HG02759 (cell line): Measurements from ENCODE around the gene CYSLTR2.
A peak's percentile ranks its signal among the peaks of the same experiment; 100 is the strongest.

Experiments
- ATAC-seq: cut with Tn5 transposase; IDR thresholded peaks from one replicate; pipeline ENCODE4 v1.9.1; 2021; ENCODE audit warnings: mild to moderate bottlenecking, moderate library complexity; ENCODE audit not compliant: unreplicated experiment

The CYSLTR2 gene, protein sequence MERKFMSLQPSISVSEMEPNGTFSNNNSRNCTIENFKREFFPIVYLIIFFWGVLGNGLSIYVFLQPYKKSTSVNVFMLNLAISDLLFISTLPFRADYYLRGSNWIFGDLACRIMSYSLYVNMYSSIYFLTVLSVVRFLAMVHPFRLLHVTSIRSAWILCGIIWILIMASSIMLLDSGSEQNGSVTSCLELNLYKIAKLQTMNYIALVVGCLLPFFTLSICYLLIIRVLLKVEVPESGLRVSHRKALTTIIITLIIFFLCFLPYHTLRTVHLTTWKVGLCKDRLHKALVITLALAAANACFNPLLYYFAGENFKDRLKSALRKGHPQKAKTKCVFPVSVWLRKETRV

GRCh38 chr13:48653472-48653939 is at the start of gene CYSLTR2:
TSS of gene CYSLTR2 (plus strand) at chr13:48653929. CDS start at chr13:48706818, 52,889 bp downstream.
- ATAC-seq: peak; percentile 55

- no peak for ATAC-seq
Measured at GRCh38 chr13:48615049-48615448, 38.7 kb upstream of the CYSLTR2 start.

- ATAC-seq: no peak
Measured at GRCh38 chr13:48618937-48619336, 34.8 kb upstream of the CYSLTR2 start.

- no peak for ATAC-seq
Measured at GRCh38 chr13:48621056-48621455, 32.7 kb upstream of the CYSLTR2 start.

DNA sequence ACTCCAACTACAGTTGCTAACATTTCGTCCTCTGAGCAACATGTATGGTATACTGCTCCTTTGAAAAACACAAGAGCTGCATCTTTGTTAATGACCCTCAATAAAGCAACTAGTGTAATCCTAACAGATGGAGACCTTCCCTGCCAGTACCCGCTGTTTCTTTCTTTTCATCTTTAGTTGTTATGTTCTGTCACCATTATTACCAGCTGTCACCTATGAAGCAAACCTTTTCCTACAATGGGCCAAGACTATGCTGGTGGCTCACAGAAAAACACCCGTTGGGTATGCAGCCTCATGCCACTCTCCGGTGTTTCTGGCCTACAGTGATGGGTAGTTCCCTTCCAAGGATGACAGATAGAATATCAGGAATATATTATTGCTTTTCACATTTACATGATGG is 29.7 kb upstream of the CYSLTR2 start:
- no peak for ATAC-seq

DNA sequence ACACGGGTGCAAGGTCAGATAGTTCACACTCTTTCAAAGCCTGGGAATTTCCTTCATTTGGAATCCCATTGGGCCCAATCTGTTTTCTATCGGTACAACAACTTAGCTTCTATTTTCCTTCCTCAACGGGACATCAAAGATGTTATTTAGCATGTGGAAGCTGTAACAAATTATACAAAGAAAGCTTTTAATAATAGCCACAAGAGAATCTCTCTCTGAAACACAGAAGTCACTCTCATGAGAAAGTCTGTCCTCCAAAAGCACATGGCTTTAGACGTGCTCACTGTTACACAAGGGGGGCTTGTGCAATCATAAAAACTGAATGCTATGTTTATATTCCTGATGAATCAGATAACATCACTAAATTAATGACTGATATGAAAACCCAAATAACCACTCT is 28.9 kb upstream of the CYSLTR2 start:
- ATAC-seq: no peak

DNA sequence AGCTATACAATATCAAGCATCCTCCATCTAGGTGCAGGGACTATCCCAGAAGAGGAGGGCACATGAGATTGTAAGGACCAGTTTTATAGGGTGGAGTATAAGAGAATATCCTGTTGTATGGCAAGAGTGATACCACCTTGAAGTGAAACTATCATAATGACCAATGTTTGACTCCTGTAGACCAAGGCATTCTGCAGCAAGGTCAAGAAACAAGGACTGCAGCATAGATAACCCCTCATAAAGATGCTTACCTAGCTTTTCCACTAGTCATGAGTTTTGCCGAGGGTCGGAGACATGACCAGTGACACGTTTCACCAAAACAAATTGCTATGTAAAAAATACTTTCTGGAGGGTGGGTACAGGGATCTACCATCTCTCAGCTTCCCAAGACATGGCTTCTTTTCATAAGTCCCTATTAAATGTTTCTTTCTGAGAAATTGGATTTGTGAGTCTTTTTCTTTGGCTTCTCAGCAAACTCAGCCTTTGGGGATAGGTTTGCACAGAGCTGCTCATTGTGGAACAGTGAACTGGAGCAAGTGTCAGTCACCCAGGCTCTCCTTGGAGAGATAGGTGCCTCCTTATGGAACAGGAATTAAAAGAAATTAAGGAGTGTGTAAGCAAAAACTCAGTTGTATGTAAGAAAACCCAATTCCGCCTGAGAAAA is 28.2 kb upstream of the CYSLTR2 start:
- no peak for ATAC-seq

- ATAC-seq: no peak
Measured at GRCh38 chr13:48626077-48626449, 27.7 kb upstream of the CYSLTR2 start.

GRCh38 chr13:48626726-48627451 is 26.8 kb upstream of the CYSLTR2 start:
- ATAC-seq: no peak

GRCh38 chr13:48629277-48629676 is 24.5 kb upstream of the CYSLTR2 start:
- no peak for ATAC-seq

- no peak for ATAC-seq
Measured at GRCh38 chr13:48630291-48630690, 23.4 kb upstream of the CYSLTR2 start.

DNA sequence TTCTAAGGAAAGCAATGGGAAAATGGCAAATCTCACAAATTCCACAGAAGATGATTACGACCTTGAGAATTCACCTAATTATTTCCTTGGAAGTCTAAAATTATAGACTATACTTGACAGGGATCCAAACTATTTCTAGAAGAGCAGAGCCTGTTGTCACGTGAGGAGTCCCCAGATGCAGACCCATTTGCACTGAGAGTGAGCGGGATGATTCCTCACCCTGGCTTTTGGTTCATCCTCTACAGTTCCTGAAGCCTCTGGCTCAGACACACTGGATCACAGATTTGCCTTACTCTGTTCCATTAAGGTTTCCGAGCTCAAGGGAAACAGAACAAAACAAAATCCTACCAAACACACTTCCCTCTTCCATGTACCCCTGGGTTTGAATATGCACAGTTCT is 23.0 kb upstream of the CYSLTR2 start:
- ATAC-seq: no peak

- no peak for ATAC-seq
Measured at GRCh38 chr13:48631441-48631840, 22.3 kb upstream of the CYSLTR2 start.

GRCh38 chr13:48633700-48634099 is 20.0 kb upstream of the CYSLTR2 start:
- ATAC-seq: no peak

- no peak for ATAC-seq
Measured at GRCh38 chr13:48634636-48635035, 19.1 kb upstream of the CYSLTR2 start.

GRCh38 chr13:48635478-48635877 is 18.3 kb upstream of the CYSLTR2 start:
- no peak for ATAC-seq

DNA sequence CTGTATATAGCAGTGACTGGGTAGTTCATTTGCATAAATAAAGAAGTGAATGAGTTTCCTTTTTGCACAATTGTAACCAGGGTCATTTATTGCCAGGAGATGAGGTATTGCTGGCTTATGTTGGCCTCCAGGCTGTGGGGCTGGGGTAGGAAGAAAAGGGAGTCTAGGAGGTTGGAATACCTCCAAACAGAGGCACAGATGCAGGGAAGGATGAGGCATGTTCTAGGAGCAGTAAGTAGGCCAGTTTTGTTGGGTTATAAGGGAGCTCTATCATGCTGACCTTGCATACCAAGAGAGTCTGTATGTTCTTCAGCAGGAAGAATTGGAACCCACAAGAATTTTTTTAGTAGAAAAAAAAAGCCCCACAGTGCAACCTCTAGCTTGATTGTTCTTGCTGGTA is 17.2 kb upstream of the CYSLTR2 start:
- ATAC-seq: no peak

- ATAC-seq: no peak
Measured at GRCh38 chr13:48637601-48638000, 16.1 kb upstream of the CYSLTR2 start.

DNA sequence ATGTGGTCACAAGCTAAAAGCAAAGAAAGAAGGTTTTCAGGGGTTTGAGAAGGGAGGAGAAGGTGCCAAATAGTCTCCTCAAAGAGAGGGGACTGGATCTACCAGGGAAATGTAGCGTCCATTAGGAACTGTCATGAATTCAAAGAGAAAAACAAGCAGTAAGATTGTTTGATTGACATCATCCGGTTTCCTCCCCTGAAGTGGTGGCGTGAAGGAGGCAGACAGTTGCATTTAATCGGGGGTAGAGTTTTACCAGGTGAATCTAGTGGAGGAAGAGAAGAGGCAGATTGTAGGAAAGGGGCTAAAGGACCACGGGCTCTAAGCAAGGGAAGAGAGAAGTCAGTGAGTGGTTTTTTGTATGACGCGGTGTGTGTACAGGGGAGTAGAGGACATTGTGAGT is 13.0 kb upstream of the CYSLTR2 start:
- ATAC-seq: no peak

DNA sequence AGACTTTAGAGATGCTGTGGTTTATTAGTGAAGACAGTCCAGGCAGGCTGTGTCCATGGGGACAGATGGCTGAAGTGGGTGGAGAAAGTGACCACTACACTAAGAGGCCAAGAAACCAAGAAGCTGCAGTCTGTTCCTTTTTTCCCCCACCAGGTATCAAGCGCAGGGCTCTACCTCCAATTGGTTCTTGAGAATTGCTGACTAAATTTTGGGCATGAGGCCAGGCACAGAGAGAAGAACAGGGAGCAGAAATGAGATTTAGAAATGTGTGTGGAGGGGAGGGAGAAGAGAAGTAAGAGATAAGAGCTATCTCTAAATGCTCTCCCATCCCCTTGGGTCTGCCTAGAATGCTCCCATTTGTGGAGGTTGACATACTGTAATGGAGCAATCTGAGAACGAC is 12.3 kb upstream of the CYSLTR2 start:
- no peak for ATAC-seq

DNA sequence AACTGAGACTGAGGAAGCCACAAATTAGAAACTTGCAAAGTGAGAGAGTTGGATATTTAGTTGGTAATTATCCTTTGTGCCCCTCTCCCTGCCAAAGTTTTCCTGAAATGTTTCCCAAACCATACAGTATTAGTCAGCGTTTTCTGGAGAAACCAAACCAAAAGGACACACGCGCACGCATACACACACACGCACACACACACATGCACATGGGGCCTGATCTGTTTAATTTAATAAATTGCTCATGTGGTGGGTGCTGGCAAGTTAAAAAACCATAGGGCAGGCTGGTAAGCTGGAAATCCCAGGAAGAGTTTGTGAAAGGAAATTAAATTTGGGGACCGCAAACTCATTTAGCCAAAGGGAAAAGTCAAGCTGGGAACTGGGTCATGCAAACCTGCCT is 11.7 kb upstream of the CYSLTR2 start:
- ATAC-seq: no peak

DNA sequence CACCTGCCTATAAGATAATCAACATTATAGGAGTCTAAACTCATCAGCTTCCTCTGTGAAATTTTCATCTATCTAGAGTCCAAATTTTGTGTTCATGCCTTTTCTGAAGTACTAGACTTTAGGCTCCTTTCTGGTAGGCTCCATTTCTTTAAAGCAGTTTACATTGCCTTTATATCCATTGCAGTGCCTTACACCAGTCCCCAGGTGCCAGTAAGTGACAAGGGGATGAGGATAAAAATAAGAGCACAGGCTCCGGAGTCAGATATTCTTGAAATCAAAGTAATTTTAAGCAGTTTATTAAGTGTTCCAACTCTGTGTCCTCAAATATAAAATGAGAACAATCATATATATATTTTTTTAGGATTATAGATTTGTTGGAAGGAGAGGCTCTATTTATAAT is 10.6 kb upstream of the CYSLTR2 start:
- ATAC-seq: no peak
